Neural cell (in vitro differentiated cells): Measurements from ENCODE around the gene TAGLN3. TPM values are rescaled to one million over a fixed set of nuclear protein-coding genes. Genes with fewer than 3 reads are reported as not detected.

Experiments used
- H2AFZ ChIP-seq: fragments of 200-600, 300-800 bp; sonication (generic), shearing (Covaris generic); 2 replicates; pipeline ENCODE4 v1.6.0; 2014; ENCODE audit warnings: low read depth, mild to moderate bottlenecking, antibody characterized with exemption, low read length, moderate library complexity
- H3F3A ChIP-seq: fragments of 200-600 bp; shearing (Covaris generic); 2 replicates; pipeline ENCODE4 v1.6.1; 2016; ENCODE audit warnings: mild to moderate bottlenecking, moderate library complexity, mixed read lengths, antibody characterized with exemption, low read length; ENCODE audit not compliant: insufficient read depth, poor library complexity, severe bottlenecking
- H3K27ac ChIP-seq: fragments of 200-600, 300-800 bp; sonication (generic), shearing (Covaris generic); 2 replicates; pipeline ENCODE4 v1.5.1; 2014; ENCODE audit warnings: mild to moderate bottlenecking, low read length, moderate library complexity
- H3K27me3 ChIP-seq: fragments of 300-800, 200-600 bp; sonication (generic), shearing (Covaris generic); 2 replicates; pipeline ENCODE4 v1.6.0; 2014; ENCODE audit warnings: mild to moderate bottlenecking, low read depth, low read length, moderate library complexity; ENCODE audit not compliant: insufficient read depth
- H3K36me3 ChIP-seq: fragments of 300-800, 200-600 bp; sonication (generic), shearing (Covaris generic); 2 replicates; pipeline ENCODE4 v1.5.1; 2014; ENCODE audit warnings: mild to moderate bottlenecking, antibody characterized with exemption, low read length, moderate library complexity; ENCODE audit not compliant: insufficient read depth
- H3K4me2 ChIP-seq: fragments of 300-800, 200-600 bp; sonication (generic), shearing (Covaris generic); 2 replicates; pipeline ENCODE4 v1.6.0; 2014; ENCODE audit warnings: mild to moderate bottlenecking, low read length
- H3K4me3 ChIP-seq: fragments of 300-800, 200-600 bp; sonication (generic), shearing (Covaris generic); 2 replicates; pipeline ENCODE4 v1.5.1; 2014; ENCODE audit warnings: mild to moderate bottlenecking, low read length, moderate library complexity
- H3K79me2 ChIP-seq: fragments of 200-600 bp; shearing (Covaris generic); replicated peaks from 2 replicates; pipeline ENCODE4 v1.6.0; 2014; ENCODE audit warnings: mild to moderate bottlenecking, low read length, moderate library complexity; ENCODE audit not compliant: insufficient read depth
- H3K9ac ChIP-seq: fragments of 300-800, 200-600 bp; sonication (generic), shearing (Covaris generic); 2 replicates; pipeline ENCODE4 v1.6.1; 2016; ENCODE audit warnings: mild to moderate bottlenecking, low read length, mixed read lengths
- H3K9me2 ChIP-seq: fragments of 200-600 bp; shearing (Covaris generic); 2 replicates; pipeline ENCODE4 v1.6.1; 2016; ENCODE audit warnings: mild to moderate bottlenecking, low read length, mixed read lengths; ENCODE audit not compliant: insufficient read depth
- H3K9me3 ChIP-seq: fragments of 200-600, 300-800 bp; sonication (generic), shearing (Covaris generic); 2 replicates; pipeline ENCODE4 v1.6.1; 2016; ENCODE audit warnings: mild to moderate bottlenecking, mixed run types, low read length, moderate library complexity, mixed read lengths
- H4K20me1 ChIP-seq: fragments of 200-600 bp; shearing (Covaris generic); 2 replicates; pipeline ENCODE4 v1.6.1; 2016; ENCODE audit warnings: mild to moderate bottlenecking, mixed run types; ENCODE audit not compliant: insufficient read depth
- CTCF ChIP-seq: fragments of 450-650 bp; IDR thresholded peaks from 2 replicates; pipeline ENCODE4 v1.5.1; 2014; ENCODE audit warnings: antibody characterized with exemption, mild to moderate bottlenecking, moderate library complexity; ENCODE audit not compliant: poor library complexity, severe bottlenecking
- EP300 ChIP-seq: fragments of 450-650 bp; conservative IDR thresholded peaks from 2 replicates; pipeline ENCODE4 v1.6.1; 2014; ENCODE audit warnings: antibody characterized with exemption, mild to moderate bottlenecking, moderate library complexity; ENCODE audit not compliant: poor library complexity, severe bottlenecking
- EZH2 ChIP-seq: fragments of 200-600, 300-800 bp; shearing (Covaris generic), sonication (generic); IDR thresholded peaks from 2 replicates; pipeline ENCODE4 v1.6.1; 2014; ENCODE audit warnings: antibody characterized with exemption, low read length, borderline replicate concordance, mild to moderate bottlenecking; ENCODE audit not compliant: insufficient read depth, poor library complexity, severe bottlenecking
- MXI1 ChIP-seq: fragments of 450-650 bp; conservative IDR thresholded peaks from 2 replicates; pipeline ENCODE4 v1.6.1; 2014; ENCODE audit warnings: antibody characterized with exemption, mild to moderate bottlenecking; ENCODE audit not compliant: poor library complexity, severe bottlenecking
- POLR2AphosphoS5 ChIP-seq: IDR thresholded peaks from 2 replicates; pipeline ENCODE4 v1.6.1; 2012
- RAD21 ChIP-seq: fragments of 450-650 bp; conservative IDR thresholded peaks from 2 replicates; pipeline ENCODE4 v1.6.1; 2014; ENCODE audit warnings: antibody characterized with exemption, mild to moderate bottlenecking, moderate library complexity
- REST ChIP-seq: IDR thresholded peaks from 2 replicates; pipeline ENCODE4 v1.6.1; 2012; ENCODE audit warnings: borderline replicate concordance
- SMC3 ChIP-seq: fragments of 450-650 bp; conservative IDR thresholded peaks from 2 replicates; pipeline ENCODE4 v1.6.1; 2014; ENCODE audit warnings: antibody characterized with exemption, mild to moderate bottlenecking, moderate library complexity; ENCODE audit not compliant: poor library complexity
- TAF1 ChIP-seq: IDR thresholded peaks from 2 replicates; pipeline ENCODE4 v1.6.1; 2012; ENCODE audit warnings: low read depth
- polyA plus RNA-seq: library from polyadenylated mRNA; depleted of rRNA; stranded (reverse); fragments of >200 nt; gene quantifications from 2 replicates; pipeline ENCODE4 v1.2.3, GENCODE V29; 2014

Gene TAGLN3
- polyA plus RNA-seq, 1 donor from 2014 or later, result 519 TPM

- Histone ChIP-seq H3K4me3 (no peak overlapping the region), H3K9ac (no peak overlapping the region), H3K79me2 (peaks cover 7% of the 10 kb centered on the region), H3F3A (no peaks in the 10 kb centered on the region), H4K20me1 (no peaks in the 10 kb centered on the region), H3K9me2 (no peaks in the 10 kb centered on the region), H3K9me3 (no peaks in the 10 kb centered on the region), H3K4me2 (no peak overlapping the region), H3K36me3 (peaks cover 11% of the 10 kb centered on the region), H2AFZ (no peak overlapping the region), H3K27ac (no peak overlapping the region), H3K27me3 (no peaks in the 10 kb centered on the region)
- no peak for TF ChIP-seq SMC3
- TF ChIP-seq EZH2, result no peak
- no peak for TF ChIP-seq POLR2AphosphoS5
- no peak for TF ChIP-seq CTCF
- TF ChIP-seq MXI1, result no peak
- no peak for TF ChIP-seq EP300
- TF ChIP-seq RAD21, result no peak
- no peak for TF ChIP-seq TAF1
- no peak for TF ChIP-seq REST
Measured at GRCh38 chr3:112012205-112012992, 13.7 kb downstream of the TAGLN3 start.

- H3K79me2 ChIP-seq, result peaks cover under 1% of the 10 kb centered on the region
- TF ChIP-seq POLR2AphosphoS5, result no peak
- peak; percentile 69 for TF ChIP-seq CTCF
- no peak for TF ChIP-seq EZH2
- no peak for TF ChIP-seq REST
- TF ChIP-seq RAD21, result peak; percentile 73
- TF ChIP-seq SMC3, result peak; percentile 77
- no peak for TF ChIP-seq TAF1
- no peak for TF ChIP-seq EP300
- no peak for TF ChIP-seq MXI1
- H3K36me3 ChIP-seq, result peaks cover 11% of the 10 kb centered on the region
- H3K4me3 ChIP-seq, result no peak overlapping the region
- H2AFZ ChIP-seq, result no peak overlapping the region
- no peaks in the 10 kb centered on the region for H4K20me1 ChIP-seq
- H3F3A ChIP-seq, result no peaks in the 10 kb centered on the region
- no peak overlapping the region for H3K9ac ChIP-seq
- H3K9me3 ChIP-seq, result no peaks in the 10 kb centered on the region
- H3K9me2 ChIP-seq, result no peaks in the 10 kb centered on the region
- no peaks in the 10 kb centered on the region for H3K27me3 ChIP-seq
- H3K4me2 ChIP-seq, result no peak overlapping the region
- no peak overlapping the region for H3K27ac ChIP-seq
Measured at GRCh38 chr3:112013058-112013783, 14.5 kb downstream of the TAGLN3 start.
